GM12873 (cell line): ENCODE results near the gene ZNF33B.

Experiments used
- CTCF ChIP-seq: IDR thresholded peaks from 2 replicates; pipeline ENCODE4 v1.5.1; 2012; ENCODE audit warnings: low read depth, mild to moderate bottlenecking, moderate library complexity, low read length, control low read depth; ENCODE audit not compliant: insufficient read depth; ENCODE audit errors: missing control alignments

Gene ZNF33B

GRCh38 chr10:42646687-42647640 lies 8.6 kb upstream of the ZNF33B start:
- no peak for TF ChIP-seq CTCF

- TF ChIP-seq CTCF: no peak
Observed at GRCh38 chr10:42646214-42646613, 7.8 kb upstream of the ZNF33B start.

- no peak for TF ChIP-seq CTCF
Observed at GRCh38 chr10:42645516-42645915, 7.1 kb upstream of the ZNF33B start.

- no peak for TF ChIP-seq CTCF
Observed at GRCh38 chr10:42645103-42645502, 6.7 kb upstream of the ZNF33B start.

- TF ChIP-seq CTCF: no peak
Observed at GRCh38 chr10:42640610-42641229, 2.4 kb upstream of the ZNF33B start.

- TF ChIP-seq CTCF: no peak
Observed at GRCh38 chr10:42638821-42639270, 476 bp upstream of the ZNF33B start.

- no peak for TF ChIP-seq CTCF
Observed at GRCh38 chr10:42637648-42638054, 719 bp downstream of the ZNF33B start.
